Measurements from ENCODE around the gene COMP. TPM values are rescaled to one million over a fixed set of nuclear protein-coding genes. Genes with fewer than 3 reads are reported as not detected.
"Not testable (repeated sequence)": the region's sequence is repeated elsewhere in the genome, so short reads cannot be mapped to it uniquely, and the experiment has no call there.

The COMP gene
- total RNA-seq, 1 experiment from 2014 or later = not detected

DNA sequence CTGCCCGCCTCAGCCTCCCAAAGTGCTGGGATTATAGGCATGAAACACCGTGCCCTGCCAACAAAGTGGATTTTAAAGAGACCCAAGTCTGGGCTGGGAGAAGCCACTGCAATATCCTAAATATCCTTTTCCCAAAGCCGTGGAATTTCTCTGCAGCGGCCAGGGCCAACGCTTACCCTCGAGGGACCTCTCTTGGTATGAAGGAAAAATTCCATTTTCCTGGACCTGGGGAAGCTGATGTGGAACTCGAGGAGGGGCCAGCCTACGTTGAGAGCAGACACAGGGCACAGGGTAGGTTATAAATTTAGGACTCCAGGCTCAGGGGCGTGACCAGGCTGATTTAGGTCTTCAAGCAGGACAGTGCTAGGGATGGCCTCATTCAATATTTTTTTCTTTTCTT, 23.0 kb upstream of the COMP start:
- CTCF ChIA-PET = no interaction called here
- Mint-ChIP-seq H3K4me3 (ENCODE audit: low read depth, unreplicated experiment) (no peak overlapping the region), H3K36me3 (ENCODE audit: insufficient read depth, unreplicated experiment) (no peaks in the 10 kb centered on the region), H3K4me1 (ENCODE audit: low read depth, unreplicated experiment) (peaks cover 7% of the 10 kb centered on the region), H3K27ac (ENCODE audit: unreplicated experiment) (no peak overlapping the region), H3K9me3 (ENCODE audit: low read depth, unreplicated experiment) (no peaks in the 10 kb centered on the region), H3K27me3 (ENCODE audit: unreplicated experiment) (peaks cover 10% of the 10 kb centered on the region)
- TF ChIP-seq, protein P1, sequence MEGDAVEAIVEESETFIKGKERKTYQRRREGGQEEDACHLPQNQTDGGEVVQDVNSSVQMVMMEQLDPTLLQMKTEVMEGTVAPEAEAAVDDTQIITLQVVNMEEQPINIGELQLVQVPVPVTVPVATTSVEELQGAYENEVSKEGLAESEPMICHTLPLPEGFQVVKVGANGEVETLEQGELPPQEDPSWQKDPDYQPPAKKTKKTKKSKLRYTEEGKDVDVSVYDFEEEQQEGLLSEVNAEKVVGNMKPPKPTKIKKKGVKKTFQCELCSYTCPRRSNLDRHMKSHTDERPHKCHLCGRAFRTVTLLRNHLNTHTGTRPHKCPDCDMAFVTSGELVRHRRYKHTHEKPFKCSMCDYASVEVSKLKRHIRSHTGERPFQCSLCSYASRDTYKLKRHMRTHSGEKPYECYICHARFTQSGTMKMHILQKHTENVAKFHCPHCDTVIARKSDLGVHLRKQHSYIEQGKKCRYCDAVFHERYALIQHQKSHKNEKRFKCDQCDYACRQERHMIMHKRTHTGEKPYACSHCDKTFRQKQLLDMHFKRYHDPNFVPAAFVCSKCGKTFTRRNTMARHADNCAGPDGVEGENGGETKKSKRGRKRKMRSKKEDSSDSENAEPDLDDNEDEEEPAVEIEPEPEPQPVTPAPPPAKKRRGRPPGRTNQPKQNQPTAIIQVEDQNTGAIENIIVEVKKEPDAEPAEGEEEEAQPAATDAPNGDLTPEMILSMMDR (IDR thresholded peaks at IDR 0.05; ENCODE audit: unreplicated experiment) = no peak
- DNase-seq = no peak
- BruUV-seq (replicated peaks) = no TSS peak
- intact Hi-C loops (cut with micrococcal nuclease; ENCODE audit: unreplicated experiment) = no loop called here

DNA sequence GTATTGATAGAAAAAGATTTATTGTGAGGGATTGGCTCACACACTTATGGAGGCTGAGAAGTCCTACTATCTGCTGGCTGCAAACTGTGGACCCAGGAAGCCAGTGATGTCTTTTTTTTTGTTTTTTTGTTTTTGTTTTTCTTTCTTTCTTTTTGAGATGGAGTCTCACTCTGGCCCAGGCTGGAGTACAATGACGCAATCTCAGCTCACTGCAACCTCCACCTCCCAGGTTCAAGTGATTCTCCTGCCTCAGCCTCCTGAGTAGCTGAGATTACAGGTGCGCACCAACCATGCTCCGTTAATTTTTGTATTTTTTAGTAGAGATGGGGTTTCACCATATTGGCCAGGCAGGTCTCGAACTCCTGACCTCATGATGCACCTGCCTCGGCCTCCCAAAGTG, 20.5 kb upstream of the COMP start:
- peaks cover 19% of the 10 kb centered on the region for H3K27me3 Mint-ChIP-seq (ENCODE audit: unreplicated experiment)
- CTCF ChIA-PET = interaction anchor here (0.6 kb wide), 1 partner anchor 12 kb away, joined by 5 read pairs; no protein-coding TSS in a partner anchor
- BruUV-seq (replicated peaks); H3K9me3 Mint-ChIP-seq (ENCODE audit: low read depth, unreplicated experiment); DNase-seq; H3K4me1 Mint-ChIP-seq (ENCODE audit: low read depth, unreplicated experiment); H3K36me3 Mint-ChIP-seq (ENCODE audit: insufficient read depth, unreplicated experiment); H3K27ac Mint-ChIP-seq (ENCODE audit: unreplicated experiment); H3K4me3 Mint-ChIP-seq (ENCODE audit: low read depth, unreplicated experiment); intact Hi-C loops (cut with micrococcal nuclease; ENCODE audit: unreplicated experiment): not testable (repeated sequence)

- TF ChIP-seq, protein P1 (IDR thresholded peaks at IDR 0.05; ENCODE audit: unreplicated experiment) = no peak
- no peaks in the 10 kb centered on the region for H3K36me3 Mint-ChIP-seq (ENCODE audit: insufficient read depth, unreplicated experiment)
- no peak for DNase-seq
- H3K27ac Mint-ChIP-seq (ENCODE audit: unreplicated experiment) = no peak overlapping the region
- no TSS peak for BruUV-seq (replicated peaks)
- intact Hi-C loops (cut with micrococcal nuclease; ENCODE audit: unreplicated experiment) = no loop called here
- peaks cover 7% of the 10 kb centered on the region for H3K4me1 Mint-ChIP-seq (ENCODE audit: low read depth, unreplicated experiment)
- no peaks in the 10 kb centered on the region for H3K9me3 Mint-ChIP-seq (ENCODE audit: low read depth, unreplicated experiment)
- peaks cover 19% of the 10 kb centered on the region for H3K27me3 Mint-ChIP-seq (ENCODE audit: unreplicated experiment)
- CTCF ChIA-PET = no interaction called here
- no peak overlapping the region for H3K4me3 Mint-ChIP-seq (ENCODE audit: low read depth, unreplicated experiment)
Measured at GRCh38 chr19:18809149-18809868, 18.2 kb upstream of the COMP start.

- no peaks in the 10 kb centered on the region for H3K9me3 Mint-ChIP-seq (ENCODE audit: low read depth, unreplicated experiment)
- intact Hi-C loops (cut with micrococcal nuclease; ENCODE audit: unreplicated experiment) = no loop called here
- H3K27me3 Mint-ChIP-seq (ENCODE audit: unreplicated experiment) = peaks cover 19% of the 10 kb centered on the region
- no peak overlapping the region for H3K4me3 Mint-ChIP-seq (ENCODE audit: low read depth, unreplicated experiment)
- no peak for DNase-seq
- H3K27ac Mint-ChIP-seq (ENCODE audit: unreplicated experiment) = no peak overlapping the region
- CTCF ChIA-PET = no interaction called here
- TF ChIP-seq, protein P1 (IDR thresholded peaks at IDR 0.05; ENCODE audit: unreplicated experiment) = no peak
- BruUV-seq (replicated peaks) = no TSS peak
- H3K36me3 Mint-ChIP-seq (ENCODE audit: insufficient read depth, unreplicated experiment) = no peaks in the 10 kb centered on the region
- peaks cover 7% of the 10 kb centered on the region for H3K4me1 Mint-ChIP-seq (ENCODE audit: low read depth, unreplicated experiment)
Measured at GRCh38 chr19:18807861-18808331, 16.8 kb upstream of the COMP start.

DNA sequence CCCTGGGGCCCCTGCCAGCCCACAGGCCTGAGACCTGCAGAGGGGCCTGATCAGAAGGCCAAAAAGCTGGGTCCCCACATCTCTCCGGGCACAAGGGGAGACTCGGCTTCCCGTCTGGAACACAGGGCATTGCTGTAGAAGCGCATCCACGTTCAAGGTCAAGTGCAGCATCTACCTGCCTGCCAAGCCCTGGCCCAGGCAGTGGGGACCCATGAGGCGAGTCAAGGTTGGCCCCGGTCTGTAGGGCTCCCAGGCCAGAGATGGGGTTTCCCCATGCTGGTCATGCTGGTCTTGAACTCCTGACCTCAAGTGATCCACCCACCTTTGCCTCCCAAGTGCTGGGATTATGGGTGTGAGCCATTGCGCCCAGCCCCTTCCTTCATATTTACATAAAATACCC, 13.5 kb upstream of the COMP start:
- Mint-ChIP-seq H3K9me3 (ENCODE audit: low read depth, unreplicated experiment) (no peaks in the 10 kb centered on the region), H3K4me1 (ENCODE audit: low read depth, unreplicated experiment) (peaks cover 5% of the 10 kb centered on the region), H3K27ac (ENCODE audit: unreplicated experiment) (no peak overlapping the region), H3K4me3 (ENCODE audit: low read depth, unreplicated experiment) (no peak overlapping the region), H3K36me3 (ENCODE audit: insufficient read depth, unreplicated experiment) (no peaks in the 10 kb centered on the region), H3K27me3 (ENCODE audit: unreplicated experiment) (peaks cover 14% of the 10 kb centered on the region)
- no peak for DNase-seq
- CTCF ChIA-PET = no interaction called here
- intact Hi-C loops (cut with micrococcal nuclease; ENCODE audit: unreplicated experiment) = no loop called here
- BruUV-seq (replicated peaks) = no TSS peak
- TF ChIP-seq, protein P1 (IDR thresholded peaks at IDR 0.05; ENCODE audit: unreplicated experiment) = no peak

Measured in Calu3 (cell line).